Activated naive CD8-positive, alpha-beta T cell treated with anti-CD3 and anti-CD28 coated beads for 36 hours (primary cell): ENCODE measurements around the gene POLR2B. TPM values are rescaled to one million over a fixed set of nuclear protein-coding genes. Genes with fewer than 3 reads are reported as not detected.

ENCODE experiments used
- DNase-seq: peaks from one replicate; pipeline ENCODE4 v3.0.0; 2021
- H3K27ac Mint-ChIP-seq: one replicate; pipeline ENCODE4 v1.8.0; 2022; ENCODE audit warnings: mild to moderate bottlenecking, moderate library complexity, mixed read lengths
- H3K27me3 Mint-ChIP-seq: one replicate; pipeline ENCODE4 v1.8.0; 2022; ENCODE audit warnings: mild to moderate bottlenecking, mixed read lengths
- H3K36me3 Mint-ChIP-seq: one replicate; pipeline ENCODE4 v1.8.0; 2021; ENCODE audit warnings: mild to moderate bottlenecking, mixed read lengths
- H3K4me1 Mint-ChIP-seq: one replicate; pipeline ENCODE4 v1.8.0; 2021; ENCODE audit warnings: mixed read lengths
- H3K4me3 Mint-ChIP-seq: one replicate; pipeline ENCODE4 v1.8.0; 2022; ENCODE audit warnings: mild to moderate bottlenecking, moderate library complexity, mixed read lengths
- H3K9me3 Mint-ChIP-seq: one replicate; pipeline ENCODE4 v1.8.0; 2022; ENCODE audit warnings: mixed read lengths
- total RNA-seq, 2 experiments: library from RNA; stranded (reverse); gene quantifications; one replicate each; pipeline ENCODE4 v1.2.3, GENCODE V29; 2021

Gene POLR2B
- total RNA-seq, 2 experiments from 2014 or later: 142 to 144 TPM

- DNase-seq: peak; percentile 8
- H3K4me3 Mint-ChIP-seq: peak overlapping the region; percentile 100
- H3K36me3 Mint-ChIP-seq: peaks cover 70% of the 10 kb centered on the region
- peak overlapping the region; percentile 44 for H3K27ac Mint-ChIP-seq
- peaks cover 43% of the 10 kb centered on the region for H3K4me1 Mint-ChIP-seq
- peaks cover 14% of the 10 kb centered on the region for H3K9me3 Mint-ChIP-seq
- H3K27me3 Mint-ChIP-seq: no peaks in the 10 kb centered on the region
These were observed 2.3 kb upstream of the POLR2B start for GRCh38 chr4:56976283-56976836.

DNA sequence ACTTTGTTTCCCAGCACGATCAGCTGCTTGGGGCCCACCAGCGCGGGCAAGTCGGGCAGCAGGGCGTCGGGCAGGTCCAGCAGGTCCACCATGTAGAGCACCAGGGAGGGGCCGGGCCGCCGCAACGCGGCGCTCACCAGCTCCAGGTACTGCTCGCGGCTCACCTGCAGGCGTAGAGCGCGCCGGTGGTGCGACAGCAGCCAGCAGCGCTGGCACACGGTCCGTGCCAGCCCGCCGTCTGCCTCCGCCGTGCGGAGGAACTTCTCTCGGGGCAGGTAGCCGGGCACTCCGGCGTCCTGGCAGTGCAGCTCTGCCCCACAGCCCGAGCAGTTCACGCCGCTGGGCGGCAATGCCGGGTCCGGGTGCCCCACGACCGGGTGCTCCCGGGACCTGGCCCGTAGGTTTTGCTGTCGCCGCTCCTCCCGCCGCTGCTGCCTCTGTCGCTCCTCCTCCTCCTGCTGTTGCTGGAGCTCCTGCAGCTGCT lies 1.8 kb upstream of the POLR2B start:
- Mint-ChIP-seq H3K4me1 (peaks cover 45% of the 10 kb centered on the region), H3K9me3 (peaks cover 14% of the 10 kb centered on the region), H3K27me3 (no peaks in the 10 kb centered on the region), H3K36me3 (peaks cover 70% of the 10 kb centered on the region), H3K27ac (peak overlapping the region; percentile 100), H3K4me3 (peak overlapping the region; percentile 100)
- DNase-seq: peak; percentile 57

- Mint-ChIP-seq H3K4me3 (peak within 1 kb of the TSS; percentile 100), H3K36me3 (peaks cover 68% of the 10 kb centered on the region), H3K27ac (peak within 1 kb of the TSS; percentile 100), H3K4me1 (peaks cover 42% of the 10 kb centered on the region), H3K27me3 (no peaks in the 10 kb centered on the region), H3K9me3 (peaks cover 14% of the 10 kb centered on the region)
- peak; percentile 98 for DNase-seq
These were observed 1.2 kb upstream of the POLR2B start, which contains the start of gene NOA1 for GRCh38 chr4:56977321-56978012. NOA1 (minus strand) TSS chr4:56977606; CDS start chr4:56977585, 21 bp downstream.

GRCh38 chr4:56979421-56980072 lies 851 bp downstream of the POLR2B start:
- H3K27ac Mint-ChIP-seq: peak overlapping the region; percentile 100
- no peaks in the 10 kb centered on the region for H3K9me3 Mint-ChIP-seq
- peaks cover 62% of the 10 kb centered on the region for H3K36me3 Mint-ChIP-seq
- peak overlapping the region; percentile 100 for H3K4me3 Mint-ChIP-seq
- H3K27me3 Mint-ChIP-seq: no peaks in the 10 kb centered on the region
- peaks cover 35% of the 10 kb centered on the region for H3K4me1 Mint-ChIP-seq
- peak; percentile 64 for DNase-seq

- H3K27ac Mint-ChIP-seq: peak overlapping the region; percentile 85
- peaks cover 29% of the 10 kb centered on the region for H3K4me1 Mint-ChIP-seq
- H3K4me3 Mint-ChIP-seq: peak overlapping the region; percentile 100
These were observed 3.1 kb downstream of the POLR2B start for GRCh38 chr4:56981795-56982201.

DNA sequence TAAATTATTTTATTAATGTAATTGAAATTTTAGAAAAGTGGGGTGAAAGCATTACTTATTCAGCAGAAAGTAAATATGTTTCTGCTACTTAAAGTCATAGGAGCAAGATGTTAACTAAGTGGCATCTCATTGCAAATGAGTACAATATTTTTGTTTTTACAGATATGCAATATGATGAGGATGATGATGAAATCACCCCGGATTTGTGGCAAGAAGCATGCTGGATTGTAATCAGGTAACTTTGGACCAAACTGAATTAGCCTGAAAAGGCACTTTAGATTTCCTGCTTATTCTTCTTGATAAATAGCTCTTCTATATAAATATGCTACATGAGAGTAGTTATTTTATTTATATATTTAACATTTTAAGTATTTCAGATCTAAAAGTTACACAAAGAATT lies 7.5 kb downstream of the POLR2B start:
- no peaks in the 10 kb centered on the region for H3K27me3 Mint-ChIP-seq
- no peak overlapping the region for H3K27ac Mint-ChIP-seq
- H3K36me3 Mint-ChIP-seq: peaks cover 55% of the 10 kb centered on the region
- H3K4me1 Mint-ChIP-seq: peaks cover 35% of the 10 kb centered on the region
- DNase-seq: no peak
- H3K4me3 Mint-ChIP-seq: no peak overlapping the region
- H3K9me3 Mint-ChIP-seq: no peaks in the 10 kb centered on the region

More at GRCh38 chr4:56981795-56982201, 3.1 kb downstream of the POLR2B start:
- no peak for DNase-seq
- H3K27me3 Mint-ChIP-seq: no peaks in the 10 kb centered on the region
- H3K9me3 Mint-ChIP-seq: no peaks in the 10 kb centered on the region
- peaks cover 48% of the 10 kb centered on the region for H3K36me3 Mint-ChIP-seq

DNA sequence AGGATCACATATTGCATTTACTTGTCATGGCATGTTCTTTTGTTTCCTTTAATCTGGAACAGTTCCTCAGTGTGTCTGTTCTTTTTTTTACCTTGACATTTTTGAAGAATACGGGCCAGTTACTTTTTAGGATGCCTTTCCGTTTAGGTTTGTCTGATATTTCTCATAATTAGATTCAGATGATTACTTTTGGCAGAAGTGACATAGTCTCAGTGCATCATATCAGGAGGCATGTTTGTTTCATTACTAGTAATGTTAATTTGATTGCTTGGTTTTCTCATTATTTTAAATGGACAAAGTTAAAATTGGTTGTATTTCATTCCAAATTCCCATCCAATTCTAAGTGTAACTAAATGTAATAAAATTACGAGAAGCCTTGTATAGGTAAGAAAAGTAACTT lies 8.3 kb downstream of the POLR2B start:
- Mint-ChIP-seq H3K4me1 (peaks cover 35% of the 10 kb centered on the region), H3K4me3 (no peak overlapping the region), H3K9me3 (no peaks in the 10 kb centered on the region), H3K27me3 (no peaks in the 10 kb centered on the region), H3K27ac (no peak overlapping the region), H3K36me3 (peaks cover 57% of the 10 kb centered on the region)
- DNase-seq: no peak

GRCh38 chr4:56990109-56990905 lies 11.6 kb downstream of the POLR2B start:
- DNase-seq: no peak
- Mint-ChIP-seq H3K4me3 (no peak overlapping the region), H3K4me1 (peaks cover 31% of the 10 kb centered on the region), H3K27ac (peak overlapping the region; percentile 46), H3K9me3 (no peaks in the 10 kb centered on the region), H3K27me3 (no peaks in the 10 kb centered on the region), H3K36me3 (peaks cover 43% of the 10 kb centered on the region)

DNA sequence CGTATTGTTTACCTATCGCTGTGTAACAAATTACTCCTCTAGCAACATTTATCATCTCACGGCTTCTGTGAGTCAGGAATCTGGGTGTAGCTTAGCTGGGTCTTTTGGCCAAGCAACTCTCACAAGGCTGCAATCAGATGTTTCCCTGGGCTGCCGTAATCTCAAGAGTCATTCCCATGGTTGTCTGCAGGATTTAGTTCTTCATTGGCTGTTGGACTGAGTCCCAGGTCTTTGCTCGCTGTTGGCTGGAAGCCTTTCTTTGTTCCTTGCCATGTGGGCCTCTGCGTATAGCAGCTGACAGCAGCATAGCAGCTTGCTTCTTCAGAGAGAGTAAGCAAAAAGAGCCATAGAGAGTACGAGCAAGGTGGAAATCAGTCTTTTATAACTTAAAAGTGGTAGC lies 16.8 kb downstream of the POLR2B start:
- peaks cover 41% of the 10 kb centered on the region for H3K36me3 Mint-ChIP-seq
- no peak for DNase-seq
- no peak overlapping the region for H3K27ac Mint-ChIP-seq
- H3K4me3 Mint-ChIP-seq: no peak overlapping the region
- H3K27me3 Mint-ChIP-seq: no peaks in the 10 kb centered on the region
- H3K9me3 Mint-ChIP-seq: no peaks in the 10 kb centered on the region
- peaks cover 24% of the 10 kb centered on the region for H3K4me1 Mint-ChIP-seq

DNA sequence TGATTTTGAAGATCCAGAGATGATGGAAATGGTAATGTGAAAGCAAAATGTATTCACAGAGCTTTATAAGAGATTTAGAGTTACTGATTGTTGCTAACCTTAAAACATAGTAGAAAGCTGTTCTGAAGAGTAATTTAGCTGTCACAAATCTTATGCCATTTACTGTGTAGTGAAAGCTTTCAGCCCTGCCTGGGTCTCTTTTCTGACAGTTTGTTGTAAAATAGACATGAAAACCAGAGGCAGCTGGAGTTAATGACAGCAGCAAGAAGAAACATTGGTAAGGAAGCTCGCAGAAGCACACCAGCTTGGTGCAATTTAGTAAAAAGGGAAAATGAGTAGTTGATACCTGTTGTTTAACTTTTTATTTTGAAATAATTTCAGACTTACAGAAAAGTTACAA lies 21.1 kb downstream of the POLR2B start:
- Mint-ChIP-seq H3K4me3 (no peak overlapping the region), H3K27me3 (no peaks in the 10 kb centered on the region), H3K36me3 (peaks cover 32% of the 10 kb centered on the region), H3K4me1 (peaks cover 6% of the 10 kb centered on the region), H3K27ac (no peak overlapping the region), H3K9me3 (no peaks in the 10 kb centered on the region)
- DNase-seq: no peak

- Mint-ChIP-seq H3K36me3 (peaks cover 24% of the 10 kb centered on the region), H3K4me1 (peaks cover 2% of the 10 kb centered on the region), H3K27me3 (no peaks in the 10 kb centered on the region), H3K4me3 (no peak overlapping the region), H3K9me3 (no peaks in the 10 kb centered on the region), H3K27ac (no peak overlapping the region)
- DNase-seq: no peak
These were observed 34.9 kb downstream of the POLR2B start for GRCh38 chr4:57013543-57014120.

DNA sequence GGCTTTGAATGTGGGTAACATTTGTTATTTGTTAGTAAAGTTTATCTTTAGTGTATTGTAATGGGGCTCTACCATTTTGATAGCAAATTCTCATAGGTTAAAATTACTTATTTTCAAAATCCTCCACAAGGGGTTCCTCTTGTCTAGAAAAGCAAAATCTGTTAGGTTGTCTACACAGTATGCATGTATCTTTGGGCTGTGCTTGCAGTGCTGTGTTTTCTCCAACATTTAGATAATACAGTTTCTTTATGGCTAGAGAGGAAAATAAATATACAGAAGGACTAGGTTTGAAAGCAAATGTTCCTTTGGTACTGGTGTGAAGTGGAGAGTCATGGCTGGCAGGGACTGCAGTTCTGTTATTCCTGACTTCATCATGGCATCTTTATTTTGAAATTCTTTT lies 40.3 kb downstream of the POLR2B start:
- Mint-ChIP-seq H3K4me1 (no peaks in the 10 kb centered on the region), H3K9me3 (no peaks in the 10 kb centered on the region), H3K27me3 (no peaks in the 10 kb centered on the region), H3K36me3 (peaks cover 27% of the 10 kb centered on the region), H3K27ac (peak overlapping the region; percentile 1), H3K4me3 (no peak overlapping the region)
- DNase-seq: no peak

DNA sequence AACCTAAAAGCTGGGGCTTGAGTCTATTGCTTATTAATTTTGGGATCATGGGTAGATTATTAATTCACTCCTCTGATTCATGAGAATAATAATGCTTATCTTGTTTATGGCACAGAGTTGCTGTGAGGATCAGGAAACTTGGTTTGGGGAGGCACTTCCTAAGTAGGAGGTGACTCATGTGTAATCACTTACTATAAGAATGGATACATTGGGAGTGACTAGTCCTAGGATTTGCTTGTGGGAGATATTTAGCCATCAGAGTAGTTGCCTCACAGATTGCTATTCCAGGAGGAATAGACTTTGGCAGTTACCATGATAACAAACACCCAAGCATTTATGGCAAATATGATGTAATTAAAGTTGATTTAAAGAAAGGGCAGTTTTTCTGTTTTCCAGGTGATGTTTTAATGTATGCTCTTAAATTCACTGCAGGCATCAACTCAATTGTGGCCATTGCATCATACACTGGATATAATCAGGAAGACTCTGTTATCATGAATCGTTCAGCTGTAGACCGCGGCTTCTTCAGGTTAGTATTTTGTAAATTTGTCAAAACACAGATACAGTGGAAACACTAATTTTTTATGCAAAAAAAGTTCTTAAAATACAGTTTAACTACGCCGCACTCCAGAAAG lies 41.9 kb downstream of the POLR2B start:
- H3K36me3 Mint-ChIP-seq: peaks cover 32% of the 10 kb centered on the region
- no peaks in the 10 kb centered on the region for H3K4me1 Mint-ChIP-seq
- H3K27me3 Mint-ChIP-seq: no peaks in the 10 kb centered on the region
- H3K4me3 Mint-ChIP-seq: no peak overlapping the region
- no peaks in the 10 kb centered on the region for H3K9me3 Mint-ChIP-seq
- H3K27ac Mint-ChIP-seq: peak overlapping the region; percentile 6
- no peak for DNase-seq

- Mint-ChIP-seq H3K4me1 (peaks cover 2% of the 10 kb centered on the region), H3K27ac (no peak overlapping the region), H3K36me3 (peaks cover 31% of the 10 kb centered on the region), H3K27me3 (no peaks in the 10 kb centered on the region), H3K4me3 (no peak overlapping the region), H3K9me3 (no peaks in the 10 kb centered on the region)
- DNase-seq: no peak
These were observed 44.4 kb downstream of the POLR2B start for GRCh38 chr4:57023104-57023503.
